Gastroesophageal sphincter (tissue), 4 donors: ENCODE measurements around the gene CCSER1. TPM values are rescaled to one million over a fixed set of nuclear protein-coding genes. Genes with fewer than 3 reads are reported as not detected.
"Not testable (repeated sequence)": the region's sequence is repeated elsewhere in the genome, so short reads cannot be mapped to it uniquely, and the experiment has no call there.

Experiments used
- ATAC-seq: fragments of 150-250 bp; one replicate; pipeline ENCODE4 v1.9.1; 2016; ENCODE audit warnings: mild to moderate bottlenecking, moderate library complexity
- H3K27ac ChIP-seq, 4 donors: fragments of 200-600 bp; sonication (generic) in 3 of 4; 1 replicate in 3 of 4; 2 replicates in 1 of 4; pipeline ENCODE4 v1.5.1; 2016 to 2019
- H3K27me3 ChIP-seq: fragments of 200-600 bp; sonication (generic); one replicate; pipeline ENCODE4 v1.5.1; 2019
- H3K36me3 ChIP-seq, 2 donors: fragments of 200-600 bp; sonication (generic); one replicate each; pipeline ENCODE4 v1.5.1; 2019; ENCODE audit warnings: control low read depth in 1 of 2
- H3K4me1 ChIP-seq, 3 donors: fragments of 200-600 bp; sonication (generic); 1 replicate in 2 of 3; 2 replicates in 1 of 3; pipeline ENCODE4 v1.5.1; 2016 to 2019; ENCODE audit warnings: control low read depth in 2 of 3
- H3K4me3 ChIP-seq, 2 donors: fragments of 200-600 bp; sonication (generic); one replicate each; pipeline ENCODE4 v1.5.1; 2019; ENCODE audit warnings: mild to moderate bottlenecking in 1 of 2, moderate library complexity in 1 of 2
- H3K9me3 ChIP-seq, 3 donors: fragments of 200-600 bp; sonication (generic); one replicate each; pipeline ENCODE4 v1.5.1; 2017 to 2019; ENCODE audit warnings: control low read depth in 2 of 3
- EP300 ChIP-seq: sonication (generic); formaldehyde crosslinking; IDR thresholded peaks from one replicate; pipeline ENCODE4 v1.6.1; 2017; ENCODE audit warnings: antibody characterized with exemption, mild to moderate bottlenecking
- POLR2A ChIP-seq, 2 donors: fragments of 450-650 bp; IDR thresholded peaks; one replicate each; pipeline ENCODE4 v1.6.1; 2017; ENCODE audit warnings: antibody characterized with exemption in 2 of 2, mild to moderate bottlenecking in 2 of 2, moderate library complexity in 1 of 2
- POLR2AphosphoS5 ChIP-seq: sonication (generic); formaldehyde crosslinking; IDR thresholded peaks from one replicate; pipeline ENCODE4 v1.6.1; 2017; ENCODE audit warnings: antibody characterized with exemption
- WGBS, 2 donors: methylation state at CpG; one replicate each; pipeline ENCODE4 v1.1.5; 2018; ENCODE audit warnings: low coverage in 1 of 2; 5-methylcytosine and 5-hydroxymethylcytosine counted together
- total RNA-seq, 4 donors: library from RNA; depleted of rRNA; stranded (reverse); fragments of >200 nt; gene quantifications; one replicate each; pipeline ENCODE4 v1.1.0, GENCODE V29; 2016
- TF ChIP-seq, protein P1 (sequence below), 4 experiments: fragments of 200-600 bp in 2 of 4; fragments of 450-650 bp in 2 of 4; sonication (generic) in 1 of 4; IDR thresholded peaks; one replicate each; pipeline ENCODE4 v1.5.1; 2017 to 2019; ENCODE audit warnings: antibody characterized with exemption in 4 of 4, mild to moderate bottlenecking in 2 of 4, moderate library complexity in 2 of 4

CCSER1 gene
- total RNA-seq, 4 donors from 2014 or later: 2.4 to 9.3 (median 4.6) TPM

DNA sequence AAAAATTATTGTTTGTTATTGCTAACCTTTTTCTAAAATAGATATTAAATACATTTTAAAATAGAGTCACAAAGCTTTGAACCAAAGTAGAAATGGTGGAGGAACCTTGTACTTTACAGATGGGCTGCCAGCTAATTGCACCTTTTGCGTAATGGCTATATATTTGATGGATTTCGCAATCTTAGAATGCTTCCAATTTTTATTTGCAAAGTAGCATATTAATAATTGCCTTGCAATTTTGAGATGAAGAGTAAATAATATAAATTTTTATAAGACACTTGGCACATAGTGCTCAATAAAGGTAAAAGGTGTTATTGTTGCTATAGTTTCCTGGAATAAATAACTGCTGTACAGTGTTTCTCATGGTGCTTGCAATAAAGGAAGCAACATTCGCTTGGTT, 533.5 kb downstream of the CCSER1 start:
- no peak for TF ChIP-seq EP300
- TF ChIP-seq, protein P1, sequence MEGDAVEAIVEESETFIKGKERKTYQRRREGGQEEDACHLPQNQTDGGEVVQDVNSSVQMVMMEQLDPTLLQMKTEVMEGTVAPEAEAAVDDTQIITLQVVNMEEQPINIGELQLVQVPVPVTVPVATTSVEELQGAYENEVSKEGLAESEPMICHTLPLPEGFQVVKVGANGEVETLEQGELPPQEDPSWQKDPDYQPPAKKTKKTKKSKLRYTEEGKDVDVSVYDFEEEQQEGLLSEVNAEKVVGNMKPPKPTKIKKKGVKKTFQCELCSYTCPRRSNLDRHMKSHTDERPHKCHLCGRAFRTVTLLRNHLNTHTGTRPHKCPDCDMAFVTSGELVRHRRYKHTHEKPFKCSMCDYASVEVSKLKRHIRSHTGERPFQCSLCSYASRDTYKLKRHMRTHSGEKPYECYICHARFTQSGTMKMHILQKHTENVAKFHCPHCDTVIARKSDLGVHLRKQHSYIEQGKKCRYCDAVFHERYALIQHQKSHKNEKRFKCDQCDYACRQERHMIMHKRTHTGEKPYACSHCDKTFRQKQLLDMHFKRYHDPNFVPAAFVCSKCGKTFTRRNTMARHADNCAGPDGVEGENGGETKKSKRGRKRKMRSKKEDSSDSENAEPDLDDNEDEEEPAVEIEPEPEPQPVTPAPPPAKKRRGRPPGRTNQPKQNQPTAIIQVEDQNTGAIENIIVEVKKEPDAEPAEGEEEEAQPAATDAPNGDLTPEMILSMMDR (IDR thresholded peaks at IDR 0.05): no peak
- no peak for TF ChIP-seq POLR2AphosphoS5
- TF ChIP-seq POLR2A (IDR thresholded peaks at IDR 0.05): no peak
- no peaks in the 10 kb centered on the region for H3K36me3 ChIP-seq
- ATAC-seq: no peak
- H3K4me3 ChIP-seq: no peak overlapping the region
- H3K4me1 ChIP-seq: no peaks in the 10 kb centered on the region
- no peaks in the 10 kb centered on the region for H3K9me3 ChIP-seq
- no peak overlapping the region for H3K27ac ChIP-seq
- WGBS, 2 donors: 91 to 93% methylated on average over 3 of the region's 3 CpGs
- no peaks in the 10 kb centered on the region for H3K27me3 ChIP-seq

DNA sequence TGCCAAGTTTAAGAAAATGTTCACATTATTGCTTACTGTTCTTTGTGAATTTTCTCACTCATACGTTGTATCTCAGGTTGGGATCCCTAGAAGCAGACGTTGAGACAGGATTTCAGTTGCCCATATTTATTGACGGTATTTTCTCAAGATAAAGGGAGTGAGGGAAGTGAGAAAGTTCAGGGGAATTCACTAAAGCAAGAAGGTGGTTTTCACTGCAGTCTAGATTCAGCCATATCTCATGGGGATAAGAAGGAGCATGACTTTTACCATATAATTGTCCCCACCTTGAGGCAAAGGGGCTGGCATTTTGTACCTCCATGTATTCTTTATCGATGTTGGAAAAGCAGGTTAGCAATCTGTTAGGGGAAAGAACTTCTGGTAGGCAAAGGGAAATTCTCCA, 543.0 kb downstream of the CCSER1 start:
- 25 to 52% methylated on average over 2 to 4 of the region's 4 CpGs for WGBS, 2 donors
- no peak for ATAC-seq
- Histone ChIP-seq H3K27ac (no peak overlapping the region), H3K4me1 (no peaks in the 10 kb centered on the region), H3K9me3 (no peaks in the 10 kb centered on the region), H3K36me3 (no peaks in the 10 kb centered on the region), H3K4me3 (no peak overlapping the region), H3K27me3 (no peaks in the 10 kb centered on the region)
- TF ChIP-seq POLR2AphosphoS5 (no peak), POLR2A (IDR thresholded peaks at IDR 0.05) (no peak), EP300 (no peak)
- TF ChIP-seq, protein P1 (IDR thresholded peaks at IDR 0.05): no peak

DNA sequence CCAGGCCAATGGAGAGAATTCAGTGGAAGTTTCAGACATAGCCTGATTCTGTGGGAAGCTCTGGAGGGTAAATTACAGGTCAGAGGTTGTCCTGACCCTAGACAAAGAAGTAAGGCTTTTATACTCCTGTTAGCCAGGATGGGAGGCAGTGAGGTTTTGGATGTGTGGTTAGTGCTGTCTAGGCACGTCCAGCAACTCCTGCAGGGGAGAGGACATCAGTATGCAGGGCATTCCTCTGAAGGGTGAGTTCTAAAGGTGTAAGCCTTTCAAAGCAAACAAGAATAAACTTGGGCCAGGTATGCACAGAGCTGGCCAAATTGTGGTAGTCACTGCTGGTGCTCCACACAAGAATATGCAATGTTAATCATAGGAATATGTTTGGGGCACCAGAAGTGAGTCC, 562.5 kb downstream of the CCSER1 start:
- Histone ChIP-seq H3K9me3 (no peaks in the 10 kb centered on the region), H3K4me3 (no peak overlapping the region), H3K36me3 (no peaks in the 10 kb centered on the region), H3K27ac (no peak overlapping the region), H3K27me3 (no peaks in the 10 kb centered on the region), H3K4me1 (no peaks in the 10 kb centered on the region)
- TF ChIP-seq POLR2A (IDR thresholded peaks at IDR 0.05) (no peak), POLR2AphosphoS5 (no peak), EP300 (no peak)
- TF ChIP-seq, protein P1 (IDR thresholded peaks at IDR 0.05): no peak
- 44 to 80% methylated on average over 1 of the region's 1 CpG for WGBS, 2 donors
- ATAC-seq: no peak

DNA sequence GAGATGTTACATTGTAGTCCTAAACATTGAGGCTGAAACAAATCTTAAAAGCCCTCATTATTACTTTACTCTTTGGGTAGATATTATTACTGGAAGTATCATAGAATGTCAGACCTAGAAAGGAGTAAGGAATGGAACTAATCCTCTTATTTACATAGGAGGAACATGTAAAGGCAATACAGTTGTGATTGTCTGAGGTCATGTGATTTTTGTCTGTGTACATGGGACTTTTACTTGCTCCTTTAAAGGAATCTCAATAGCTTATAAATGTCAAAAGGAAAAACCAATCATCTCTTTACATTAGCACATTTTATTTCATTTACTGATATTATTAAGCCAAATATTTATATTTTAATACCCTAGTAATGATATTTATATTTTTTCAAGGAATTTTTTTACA, 568.2 kb downstream of the CCSER1 start:
- Histone ChIP-seq H3K36me3 (no peaks in the 10 kb centered on the region), H3K27me3 (no peaks in the 10 kb centered on the region), H3K9me3 (no peaks in the 10 kb centered on the region), H3K27ac (no peak overlapping the region), H3K4me3 (no peak overlapping the region), H3K4me1 (no peaks in the 10 kb centered on the region)
- TF ChIP-seq, protein P1 (IDR thresholded peaks at IDR 0.05): no peak
- TF ChIP-seq EP300 (no peak), POLR2AphosphoS5 (no peak), POLR2A (IDR thresholded peaks at IDR 0.05) (no peak)
- no peak for ATAC-seq

DNA sequence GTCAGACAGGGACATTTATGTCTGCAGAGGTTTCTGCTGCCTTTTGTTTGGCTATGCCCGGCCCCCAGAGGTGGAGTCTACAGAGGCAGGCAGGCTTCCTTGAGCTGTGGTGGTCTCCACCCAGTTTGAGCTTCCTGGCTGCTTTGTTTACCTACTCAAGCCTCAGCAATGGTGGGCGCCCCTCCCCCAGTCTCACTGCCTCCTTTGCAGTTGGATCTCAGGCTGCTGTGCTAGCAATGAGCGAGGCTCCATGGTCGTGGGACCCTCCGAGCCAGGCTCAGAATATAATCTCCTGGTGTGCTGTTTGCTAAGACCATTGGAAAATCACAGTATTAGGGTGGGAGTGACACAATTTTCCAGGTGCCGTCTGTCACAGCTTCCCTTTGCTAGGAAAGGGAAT, 578.3 kb downstream of the CCSER1 start:
- not testable (repeated sequence) for H3K4me1 ChIP-seq, H3K27me3 ChIP-seq, H3K36me3 ChIP-seq, H3K4me3 ChIP-seq, ATAC-seq, H3K27ac ChIP-seq
- no CpG with 5 or more reads among the region's 6 CpGs for WGBS, 2 donors
- H3K9me3 ChIP-seq: peaks cover 0 to 12% (median 0%) of the 10 kb centered on the region in 3 donors

DNA sequence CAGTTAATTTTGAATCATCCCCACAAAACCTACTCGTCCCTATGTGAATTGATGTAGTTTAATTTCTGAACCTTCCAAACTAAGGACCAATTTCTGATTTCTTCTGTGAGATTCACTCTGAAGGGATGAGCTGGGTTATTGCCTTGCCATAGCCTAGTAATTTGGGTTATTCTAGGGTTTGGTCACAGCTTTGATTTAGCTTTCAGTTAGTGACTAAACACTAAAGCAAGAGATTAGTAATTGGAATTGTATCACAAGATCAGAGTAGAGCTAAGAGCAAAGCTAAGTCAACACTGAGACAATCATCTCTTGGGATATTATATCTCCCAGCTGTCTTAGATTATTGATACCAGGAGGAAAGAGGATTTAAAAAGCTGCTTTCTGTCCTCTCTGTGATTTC, 588.0 kb downstream of the CCSER1 start:
- no peaks in the 10 kb centered on the region for H3K4me1 ChIP-seq
- H3K4me3 ChIP-seq: no peak overlapping the region
- WGBS, 2 donors: 86 to 89% methylated on average over 1 of the region's 1 CpG
- H3K27me3 ChIP-seq: no peaks in the 10 kb centered on the region
- H3K9me3 ChIP-seq: no peaks in the 10 kb centered on the region
- TF ChIP-seq POLR2A (IDR thresholded peaks at IDR 0.05) (no peak), POLR2AphosphoS5 (no peak), EP300 (no peak)
- TF ChIP-seq, protein P1 (IDR thresholded peaks at IDR 0.05): no peak
- H3K27ac ChIP-seq: no peak overlapping the region
- no peak for ATAC-seq
- H3K36me3 ChIP-seq: no peaks in the 10 kb centered on the region
